ENCODE data around the gene IGFL1. TPM values are rescaled to one million over a fixed set of nuclear protein-coding genes. Genes with fewer than 3 reads are reported as not detected.
"Not testable (repeated sequence)": the region's sequence is repeated elsewhere in the genome, so short reads cannot be mapped to it uniquely, and the experiment has no call there.

IGFL1 gene
- total RNA-seq, 1 donor = not detected

DNA sequence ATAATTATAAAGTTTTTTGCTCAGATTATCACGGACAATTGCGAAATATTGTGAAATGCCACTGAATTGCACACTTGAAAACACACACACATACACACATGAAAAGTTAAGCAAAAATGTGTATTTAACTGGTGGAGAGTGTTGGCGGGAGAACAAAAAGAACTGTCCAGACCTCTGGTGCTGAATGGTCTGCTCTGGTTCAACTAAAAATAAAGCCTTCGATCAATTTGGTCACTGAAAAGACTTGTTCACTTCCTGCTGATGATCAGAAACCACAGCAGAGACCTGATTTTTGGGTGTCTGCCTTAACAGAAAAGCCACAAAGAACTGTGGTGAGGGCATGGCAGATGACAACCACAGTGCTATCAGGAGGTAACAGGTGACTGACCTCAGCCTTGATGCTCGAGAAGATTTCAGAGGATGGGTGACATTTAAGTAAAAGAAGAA, 4.0 kb upstream of the IGFL1 start:
- peak; percentile 8 for DNase-seq (ENCODE audit: low read depth)
- H3K4me3 ChIP-seq (ENCODE audit: low read depth, low read length) = no peak overlapping the region
- TF ChIP-seq CTCF (IDR thresholded peaks at IDR 0.05; ENCODE audit: insufficient read depth, low read depth, low read length) = no peak

DNA sequence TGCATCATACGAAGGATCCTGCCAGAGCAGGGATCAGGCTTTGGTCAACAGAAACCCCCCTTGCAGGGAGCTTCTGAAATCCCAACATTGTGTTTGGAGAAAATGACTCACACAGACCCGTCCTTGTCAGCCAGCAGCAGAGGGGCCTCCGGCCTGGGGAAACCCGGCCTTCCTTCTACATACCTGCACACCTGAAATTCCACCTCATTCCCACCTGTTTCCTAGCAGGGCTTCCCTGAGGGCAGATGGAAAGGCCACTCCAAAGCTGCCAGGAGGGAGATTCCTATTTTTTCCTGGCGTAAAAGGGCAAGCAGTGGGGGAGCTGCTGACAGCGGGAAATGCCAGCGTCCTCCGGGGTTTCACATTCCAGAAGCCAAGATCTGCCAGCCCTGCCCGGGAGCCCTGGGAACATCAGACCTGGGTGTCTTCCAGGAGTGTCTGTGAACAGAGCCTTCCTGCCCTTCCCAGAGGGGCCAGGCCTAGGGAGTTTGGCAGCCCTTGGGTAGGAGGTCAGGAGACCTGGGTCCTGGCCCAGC, 3.0 kb upstream of the IGFL1 start:
- no peak overlapping the region for H3K4me3 ChIP-seq (ENCODE audit: low read depth, low read length)
- DNase-seq (ENCODE audit: low read depth) = no peak
- TF ChIP-seq CTCF (IDR thresholded peaks at IDR 0.05; ENCODE audit: insufficient read depth, low read depth, low read length) = no peak

DNA sequence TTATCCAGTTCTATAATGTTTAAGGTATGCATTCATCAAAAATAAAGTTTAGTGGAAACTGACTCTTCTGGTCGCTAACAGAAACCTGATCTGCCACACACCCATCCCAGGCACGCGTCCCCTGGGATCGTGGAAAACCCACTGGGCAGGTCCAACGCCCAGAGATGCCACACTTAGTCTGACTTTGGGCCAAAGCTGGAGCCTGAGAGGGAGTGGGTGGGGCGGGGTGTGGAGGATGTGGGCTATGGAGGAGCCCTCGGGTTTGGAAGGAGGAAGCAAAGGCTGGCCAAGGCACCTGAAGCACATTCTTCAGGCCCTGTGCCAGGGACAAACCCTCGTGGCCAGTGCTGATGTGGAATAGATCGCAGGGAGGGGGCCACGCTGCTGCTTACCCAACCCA, 2.5 kb downstream of the IGFL1 start:
- DNase-seq (ENCODE audit: low read depth) = no peak
- TF ChIP-seq CTCF (IDR thresholded peaks at IDR 0.05; ENCODE audit: insufficient read depth, low read depth, low read length) = no peak
- H3K4me3 ChIP-seq (ENCODE audit: low read depth, low read length) = no peak overlapping the region

GRCh38 chr19:46232468-46232867, 2.9 kb downstream of the IGFL1 start:
- no peak for DNase-seq (ENCODE audit: low read depth)
- H3K4me3 ChIP-seq (ENCODE audit: low read depth, low read length) = no peak overlapping the region
- TF ChIP-seq CTCF (IDR thresholded peaks at IDR 0.05; ENCODE audit: insufficient read depth, low read depth, low read length) = no peak

GRCh38 chr19:46232938-46233621, 3.5 kb downstream of the IGFL1 start:
- H3K4me3 ChIP-seq (ENCODE audit: low read depth, low read length) = no peak overlapping the region
- DNase-seq (ENCODE audit: low read depth) = no peak
- TF ChIP-seq CTCF (IDR thresholded peaks at IDR 0.05; ENCODE audit: insufficient read depth, low read depth, low read length) = no peak

GRCh38 chr19:46233871-46234270, 4.3 kb downstream of the IGFL1 start:
- H3K4me3 ChIP-seq (ENCODE audit: low read depth, low read length); DNase-seq (ENCODE audit: low read depth): not testable (repeated sequence)

GRCh38 chr19:46238141-46238540, 8.6 kb downstream of the IGFL1 start:
- not testable (repeated sequence) for DNase-seq (ENCODE audit: low read depth); H3K4me3 ChIP-seq (ENCODE audit: low read depth, low read length)

All from fibroblast of villous mesenchyme (primary cell).